ENCODE data around the gene SELENOO.

Gene SELENOO, protein sequence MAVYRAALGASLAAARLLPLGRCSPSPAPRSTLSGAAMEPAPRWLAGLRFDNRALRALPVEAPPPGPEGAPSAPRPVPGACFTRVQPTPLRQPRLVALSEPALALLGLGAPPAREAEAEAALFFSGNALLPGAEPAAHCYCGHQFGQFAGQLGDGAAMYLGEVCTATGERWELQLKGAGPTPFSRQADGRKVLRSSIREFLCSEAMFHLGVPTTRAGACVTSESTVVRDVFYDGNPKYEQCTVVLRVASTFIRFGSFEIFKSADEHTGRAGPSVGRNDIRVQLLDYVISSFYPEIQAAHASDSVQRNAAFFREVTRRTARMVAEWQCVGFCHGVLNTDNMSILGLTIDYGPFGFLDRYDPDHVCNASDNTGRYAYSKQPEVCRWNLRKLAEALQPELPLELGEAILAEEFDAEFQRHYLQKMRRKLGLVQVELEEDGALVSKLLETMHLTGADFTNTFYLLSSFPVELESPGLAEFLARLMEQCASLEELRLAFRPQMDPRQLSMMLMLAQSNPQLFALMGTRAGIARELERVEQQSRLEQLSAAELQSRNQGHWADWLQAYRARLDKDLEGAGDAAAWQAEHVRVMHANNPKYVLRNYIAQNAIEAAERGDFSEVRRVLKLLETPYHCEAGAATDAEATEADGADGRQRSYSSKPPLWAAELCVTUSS

DNA sequence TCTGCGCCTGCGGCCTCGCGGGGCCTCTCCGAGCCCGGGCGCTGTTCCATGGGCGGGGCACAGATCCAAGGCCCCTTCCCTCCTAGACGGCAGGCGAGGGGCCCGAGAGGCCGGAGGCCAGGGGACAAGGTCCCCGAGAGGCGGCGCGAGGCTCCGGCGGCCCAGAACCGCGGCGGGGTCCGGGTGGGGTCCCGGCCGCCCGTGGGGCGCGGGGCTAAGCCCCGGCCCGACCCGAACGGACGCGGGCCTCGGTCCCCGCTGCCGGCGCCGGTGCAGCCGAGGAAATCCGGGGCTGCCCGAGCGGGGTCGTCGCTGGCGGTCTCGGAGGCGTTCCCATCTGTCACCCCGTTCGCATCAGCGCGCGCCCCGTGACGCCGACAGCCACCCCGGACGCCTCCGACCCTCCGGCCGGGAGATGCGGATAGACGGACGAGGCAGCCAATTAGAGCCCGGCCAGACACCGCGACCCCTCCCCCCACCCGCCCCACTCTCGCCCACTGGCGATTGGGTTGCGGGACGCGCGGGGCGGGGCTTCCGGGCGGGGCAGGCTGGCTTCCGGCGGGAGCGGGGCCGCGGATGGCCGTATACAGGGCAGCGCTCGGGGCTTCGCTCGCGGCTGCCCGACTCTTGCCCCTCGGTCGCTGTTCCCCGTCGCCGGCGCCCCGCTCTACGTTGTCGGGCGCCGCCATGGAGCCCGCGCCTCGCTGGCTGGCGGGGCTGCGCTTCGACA, at the start of gene SELENOO:
TSS of gene SELENOO (plus strand) at position 551 of the 730 bp plus-strand sequence. CDS start at position 577, 26 bp downstream.
- peaks cover 11% of the 10 kb centered on the region for H3K36me3 ChIP-seq (ENCODE audit: insufficient read depth, low read length)
- H3K9me3 ChIP-seq (ENCODE audit: low read length), result no peaks in the 10 kb centered on the region
- H3K27me3 ChIP-seq (ENCODE audit: control insufficient read depth in 1 of 2, insufficient read depth in 2 of 2, low read length in 2 of 2), result no peaks in the 10 kb centered on the region
- peak within 1 kb of the TSS; percentile 58 for H3K27ac ChIP-seq (ENCODE audit: low read depth, low read length)
- H3K4me1 ChIP-seq (ENCODE audit: insufficient read depth, low read length), result peaks cover 17% of the 10 kb centered on the region
- H3K4me3 ChIP-seq (ENCODE audit: low read depth in 1 of 2, low read length in 2 of 2), result peak within 1 kb of the TSS; percentile 63 to 74
- H3K9ac ChIP-seq (ENCODE audit: low read length), result peak within 1 kb of the TSS; percentile 49

DNA sequence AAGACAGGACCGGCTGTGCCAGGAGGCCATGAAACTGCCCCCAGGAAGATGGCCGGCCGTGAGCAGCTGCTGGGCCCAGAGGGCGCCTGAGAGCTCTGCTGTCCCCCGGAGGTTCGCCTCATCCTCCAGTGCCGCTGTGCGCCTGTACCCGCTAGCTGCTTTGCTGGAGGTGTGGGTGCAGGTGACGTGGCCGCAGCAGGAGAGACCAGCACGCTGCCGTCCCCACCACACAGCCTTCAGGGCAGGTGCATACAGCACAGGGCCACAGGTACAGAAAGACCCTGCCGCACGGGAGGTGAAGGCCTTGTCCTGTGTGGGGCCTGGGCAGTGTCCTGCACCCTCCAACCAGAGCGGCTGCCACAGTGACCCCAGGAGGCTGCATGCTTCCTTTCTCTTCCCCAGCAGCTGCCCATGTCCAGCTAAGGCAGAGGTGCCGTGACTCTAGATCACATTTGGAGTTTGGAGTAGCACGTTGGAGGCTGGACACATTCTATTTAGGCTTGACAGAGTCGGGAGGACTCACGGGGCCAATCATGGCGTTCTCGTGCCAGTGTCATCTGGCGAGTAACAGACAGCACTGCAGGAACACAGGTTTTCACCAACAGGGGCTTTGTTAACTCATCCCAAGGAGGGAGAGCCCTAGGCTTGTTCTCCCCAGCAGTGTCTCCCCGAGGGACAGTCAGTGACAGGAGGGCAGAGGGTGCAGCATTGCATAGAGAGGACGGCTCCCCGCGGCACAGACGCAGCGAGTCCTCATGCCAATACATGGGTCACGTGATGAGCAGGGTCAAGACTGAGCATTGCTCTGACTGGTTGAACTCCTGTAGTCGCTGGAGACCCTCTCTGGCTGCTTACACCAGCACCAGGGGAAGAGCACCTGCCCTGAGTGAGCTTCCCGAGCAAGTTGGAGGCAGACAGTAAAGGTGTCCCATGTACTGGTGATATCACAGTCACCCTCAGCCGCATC, 49.0 kb upstream of the SELENOO start:
- Histone ChIP-seq H3K4me1 (ENCODE audit: insufficient read depth, low read length) (no peaks in the 10 kb centered on the region), H3K27me3 (ENCODE audit: control insufficient read depth in 1 of 2, insufficient read depth in 2 of 2, low read length in 2 of 2) (no peaks in the 10 kb centered on the region), H3K27ac (ENCODE audit: low read depth, low read length) (no peak overlapping the region), H3K36me3 (ENCODE audit: insufficient read depth, low read length) (no peaks in the 10 kb centered on the region), H3K9ac (ENCODE audit: low read length) (no peak overlapping the region), H3K9me3 (ENCODE audit: low read length) (no peaks in the 10 kb centered on the region), H3K4me3 (ENCODE audit: low read depth in 1 of 2, low read length in 2 of 2) (no peak overlapping the region)

DNA sequence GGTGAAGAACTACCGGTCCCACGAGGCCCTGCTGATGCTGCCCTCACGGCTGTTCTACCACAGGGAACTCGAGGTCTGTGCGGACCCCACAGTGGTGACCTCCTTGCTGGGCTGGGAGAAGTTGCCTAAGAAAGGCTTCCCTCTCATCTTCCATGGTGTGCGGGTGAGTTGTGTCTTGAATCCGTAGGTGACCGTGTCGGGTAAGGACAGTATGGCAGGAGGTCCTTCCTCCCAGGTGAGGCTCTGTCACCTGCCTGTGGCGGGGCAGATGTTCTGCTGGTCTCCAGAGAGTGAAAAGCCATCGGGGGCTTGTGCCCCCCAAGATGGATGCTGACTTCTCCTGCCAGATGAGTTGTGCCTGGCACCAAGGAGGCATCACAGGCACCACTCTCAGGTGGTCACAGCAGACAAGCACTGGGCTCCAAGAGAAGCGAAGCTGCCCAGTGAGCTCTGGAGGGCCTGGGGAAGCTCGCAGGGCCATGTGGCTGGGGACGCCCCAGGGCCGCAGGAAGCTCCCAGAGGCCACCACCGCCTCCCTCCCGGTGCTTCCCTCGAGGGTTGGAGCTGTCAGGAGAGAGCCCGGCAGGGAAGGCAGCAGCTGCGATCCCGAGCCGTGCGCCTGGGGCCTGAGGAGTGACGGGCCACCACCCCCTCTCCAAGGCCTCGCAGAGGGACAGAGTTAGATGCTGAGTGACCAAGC, 47.6 kb upstream of the SELENOO start:
- H3K36me3 ChIP-seq (ENCODE audit: insufficient read depth, low read length), result no peaks in the 10 kb centered on the region
- H3K9ac ChIP-seq (ENCODE audit: low read length), result no peak overlapping the region
- no peak overlapping the region for H3K4me3 ChIP-seq (ENCODE audit: low read depth in 1 of 2, low read length in 2 of 2)
- H3K27me3 ChIP-seq (ENCODE audit: control insufficient read depth in 1 of 2, insufficient read depth in 2 of 2, low read length in 2 of 2), result no peaks in the 10 kb centered on the region
- no peaks in the 10 kb centered on the region for H3K9me3 ChIP-seq (ENCODE audit: low read length)
- no peak overlapping the region for H3K27ac ChIP-seq (ENCODE audit: low read depth, low read length)
- no peaks in the 10 kb centered on the region for H3K4me1 ChIP-seq (ENCODE audit: insufficient read depth, low read length)

DNA sequence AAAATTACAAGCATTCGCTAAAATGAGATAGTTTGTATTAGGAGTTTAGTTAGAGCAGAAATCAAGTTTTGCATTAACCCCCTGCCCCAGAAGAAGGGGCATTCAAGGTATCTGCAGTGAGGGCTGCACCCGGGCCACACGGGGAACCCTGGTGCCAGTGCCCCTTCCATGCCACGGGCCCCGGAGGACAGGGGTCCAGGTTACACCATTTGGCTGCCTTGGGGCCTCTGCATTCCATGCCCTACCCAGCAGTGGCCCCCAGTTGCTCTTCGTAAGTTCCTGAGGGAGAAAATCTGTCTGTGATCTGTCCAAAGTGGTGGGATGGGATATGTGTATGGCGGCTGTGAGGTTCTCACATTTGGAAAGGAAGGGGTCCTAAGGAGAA, 47.1 kb upstream of the SELENOO start:
- H3K27me3 ChIP-seq (ENCODE audit: control insufficient read depth in 1 of 2, insufficient read depth in 2 of 2, low read length in 2 of 2), result no peaks in the 10 kb centered on the region
- no peak overlapping the region for H3K27ac ChIP-seq (ENCODE audit: low read depth, low read length)
- H3K36me3 ChIP-seq (ENCODE audit: insufficient read depth, low read length), result no peaks in the 10 kb centered on the region
- no peak overlapping the region for H3K4me3 ChIP-seq (ENCODE audit: low read depth in 1 of 2, low read length in 2 of 2)
- no peaks in the 10 kb centered on the region for H3K9me3 ChIP-seq (ENCODE audit: low read length)
- H3K9ac ChIP-seq (ENCODE audit: low read length), result no peak overlapping the region
- H3K4me1 ChIP-seq (ENCODE audit: insufficient read depth, low read length), result no peaks in the 10 kb centered on the region

DNA sequence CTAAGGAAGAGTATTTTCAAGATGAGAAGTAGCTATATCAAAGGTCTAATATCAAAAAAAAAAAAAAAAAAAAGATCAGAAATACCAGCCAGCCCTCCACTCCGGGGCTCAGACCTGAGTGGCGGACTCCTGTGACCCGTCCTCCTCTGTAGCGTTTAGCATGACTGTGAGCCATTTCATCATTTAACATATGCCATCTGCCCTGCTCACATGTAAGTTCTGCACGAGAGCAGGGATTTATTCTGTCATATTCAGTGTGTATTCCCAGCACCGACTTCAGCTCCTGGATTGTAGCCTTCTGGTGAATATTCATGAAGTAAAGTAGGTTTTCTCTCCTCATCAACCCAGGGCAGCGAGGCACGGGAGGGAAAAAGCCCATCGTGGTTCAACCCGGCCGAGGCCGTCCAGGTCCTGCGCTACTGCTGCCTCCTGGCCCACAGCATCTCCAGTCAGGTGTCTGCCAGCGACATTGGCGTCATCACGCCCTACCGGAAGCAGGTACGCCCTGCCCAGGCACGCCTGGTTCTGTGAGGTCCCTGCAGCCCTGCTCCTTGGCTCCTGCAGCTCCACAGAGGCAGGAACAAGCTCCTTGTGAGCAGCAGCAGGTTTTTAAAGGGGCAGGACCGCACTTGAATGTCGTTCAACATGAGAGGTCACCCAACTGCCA, 43.0 kb upstream of the SELENOO start:
- Histone ChIP-seq H3K36me3 (ENCODE audit: insufficient read depth, low read length) (no peaks in the 10 kb centered on the region), H3K9ac (ENCODE audit: low read length) (no peak overlapping the region), H3K27ac (ENCODE audit: low read depth, low read length) (no peak overlapping the region), H3K4me3 (ENCODE audit: low read depth in 1 of 2, low read length in 2 of 2) (no peak overlapping the region), H3K4me1 (ENCODE audit: insufficient read depth, low read length) (no peaks in the 10 kb centered on the region), H3K9me3 (ENCODE audit: low read length) (no peaks in the 10 kb centered on the region), H3K27me3 (ENCODE audit: control insufficient read depth in 1 of 2, insufficient read depth in 2 of 2, low read length in 2 of 2) (no peaks in the 10 kb centered on the region)

DNA sequence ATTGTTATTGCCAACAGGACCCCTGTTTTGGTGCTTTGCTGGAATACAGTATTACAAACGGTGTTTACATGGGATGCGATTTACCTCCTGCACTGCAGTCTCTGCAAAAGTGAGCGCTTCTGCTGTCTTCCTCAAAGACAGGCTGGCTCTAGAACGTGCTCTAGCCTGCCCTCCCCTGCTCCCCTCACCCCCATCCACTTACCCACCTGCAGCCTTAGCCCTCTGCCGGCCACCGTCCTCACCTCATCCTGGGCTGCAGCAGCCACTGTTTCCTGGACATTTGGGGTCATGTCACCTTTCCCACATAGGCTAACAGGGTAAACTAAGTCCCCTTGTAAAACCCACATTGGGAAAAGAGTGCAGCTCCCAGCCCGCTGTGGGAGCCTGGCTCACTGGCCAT, 39.9 kb upstream of the SELENOO start:
- H3K27me3 ChIP-seq (ENCODE audit: control insufficient read depth in 1 of 2, insufficient read depth in 2 of 2, low read length in 2 of 2), result no peaks in the 10 kb centered on the region
- no peaks in the 10 kb centered on the region for H3K36me3 ChIP-seq (ENCODE audit: insufficient read depth, low read length)

DNA sequence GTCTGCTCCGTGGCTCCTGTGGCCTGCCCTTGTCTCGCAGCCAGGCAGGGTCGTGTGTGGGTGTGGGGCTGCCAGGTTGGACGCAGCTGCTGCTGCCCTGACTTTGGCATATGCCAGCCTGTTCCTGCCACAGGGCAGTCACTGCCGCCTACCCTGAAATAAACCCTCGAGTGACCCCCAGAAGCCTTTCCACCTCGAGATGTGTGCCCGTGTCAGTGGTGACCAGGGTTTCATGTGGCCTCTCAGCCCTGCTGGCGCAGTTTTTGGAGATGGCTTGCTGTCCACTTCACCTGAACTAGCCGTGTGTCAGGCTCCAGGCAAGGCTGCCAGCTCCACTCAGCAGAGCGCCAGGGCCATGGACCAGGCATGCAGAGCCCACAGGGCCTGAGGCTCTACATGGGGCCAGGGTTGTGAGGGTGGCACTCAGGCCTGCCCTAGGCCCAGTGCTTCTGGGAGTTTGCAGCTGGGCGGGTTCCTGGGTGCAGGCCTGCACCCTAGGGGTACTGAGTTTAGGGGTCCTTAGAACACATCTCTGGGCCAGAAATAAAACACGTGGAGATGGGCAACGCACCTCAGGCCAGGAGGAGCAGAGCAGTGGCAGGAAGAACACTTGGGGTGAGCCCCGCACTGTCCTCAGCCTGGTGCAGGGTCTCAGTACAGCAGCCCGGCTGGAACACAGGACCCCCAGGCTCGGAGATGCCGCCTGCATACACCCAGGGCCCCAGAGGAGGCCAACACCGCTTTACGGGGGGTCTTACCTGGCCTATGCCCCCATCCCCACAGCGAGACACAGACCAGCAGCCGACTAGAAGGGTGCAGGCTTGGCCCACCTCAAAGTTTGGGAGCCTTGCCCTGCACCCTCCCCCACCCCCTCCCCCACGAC, 39.1 kb upstream of the SELENOO start:
- H3K9me3 ChIP-seq (ENCODE audit: low read length), result no peaks in the 10 kb centered on the region
- no peak overlapping the region for H3K9ac ChIP-seq (ENCODE audit: low read length)
- H3K4me3 ChIP-seq (ENCODE audit: low read depth in 1 of 2, low read length in 2 of 2), result no peak overlapping the region
- H3K27me3 ChIP-seq (ENCODE audit: control insufficient read depth in 1 of 2, insufficient read depth in 2 of 2, low read length in 2 of 2), result no peaks in the 10 kb centered on the region
- H3K4me1 ChIP-seq (ENCODE audit: insufficient read depth, low read length), result no peaks in the 10 kb centered on the region
- no peaks in the 10 kb centered on the region for H3K36me3 ChIP-seq (ENCODE audit: insufficient read depth, low read length)
- no peak overlapping the region for H3K27ac ChIP-seq (ENCODE audit: low read depth, low read length)

More for the DNA sequence above, 39.9 kb upstream of the SELENOO start:
- Histone ChIP-seq H3K27ac (ENCODE audit: low read depth, low read length) (no peak overlapping the region), H3K4me1 (ENCODE audit: insufficient read depth, low read length) (no peaks in the 10 kb centered on the region), H3K9ac (ENCODE audit: low read length) (no peak overlapping the region), H3K4me3 (ENCODE audit: low read depth in 1 of 2, low read length in 2 of 2) (no peak overlapping the region), H3K9me3 (ENCODE audit: low read length) (no peaks in the 10 kb centered on the region)

DNA sequence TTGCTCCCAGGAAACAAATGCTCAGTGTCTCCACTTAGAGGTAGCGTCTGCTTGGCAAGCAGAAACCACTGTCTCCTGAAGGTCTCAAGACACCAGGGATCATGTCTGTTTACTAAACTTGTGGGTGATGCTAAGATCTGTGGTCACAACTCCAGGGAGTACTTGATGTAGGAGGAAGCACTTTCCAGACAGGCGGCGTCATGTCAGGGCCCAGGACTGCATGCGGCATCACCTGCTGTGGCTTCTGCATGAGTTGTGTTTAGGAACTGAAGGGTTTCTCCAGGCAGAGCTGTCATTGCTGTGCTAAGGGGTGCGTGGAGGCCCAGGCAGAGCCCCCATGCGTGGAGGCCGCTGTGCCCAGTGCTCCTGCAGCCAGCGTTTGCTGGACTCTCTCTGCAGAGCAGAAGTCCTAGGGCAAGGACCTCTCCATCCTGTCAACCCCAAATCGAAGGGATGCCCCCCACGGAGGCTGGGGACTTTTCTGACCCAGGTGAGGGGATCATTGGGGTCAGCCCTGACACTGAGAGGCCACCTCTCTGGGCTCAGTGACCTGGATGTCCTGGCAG, 38.3 kb upstream of the SELENOO start:
- H3K4me1 ChIP-seq (ENCODE audit: insufficient read depth, low read length), result no peaks in the 10 kb centered on the region
- no peaks in the 10 kb centered on the region for H3K36me3 ChIP-seq (ENCODE audit: insufficient read depth, low read length)
- H3K9me3 ChIP-seq (ENCODE audit: low read length), result no peaks in the 10 kb centered on the region
- H3K9ac ChIP-seq (ENCODE audit: low read length), result no peak overlapping the region
- H3K27me3 ChIP-seq (ENCODE audit: control insufficient read depth in 1 of 2, insufficient read depth in 2 of 2, low read length in 2 of 2), result no peaks in the 10 kb centered on the region
- no peak overlapping the region for H3K27ac ChIP-seq (ENCODE audit: low read depth, low read length)
- no peak overlapping the region for H3K4me3 ChIP-seq (ENCODE audit: low read depth in 1 of 2, low read length in 2 of 2)

DNA sequence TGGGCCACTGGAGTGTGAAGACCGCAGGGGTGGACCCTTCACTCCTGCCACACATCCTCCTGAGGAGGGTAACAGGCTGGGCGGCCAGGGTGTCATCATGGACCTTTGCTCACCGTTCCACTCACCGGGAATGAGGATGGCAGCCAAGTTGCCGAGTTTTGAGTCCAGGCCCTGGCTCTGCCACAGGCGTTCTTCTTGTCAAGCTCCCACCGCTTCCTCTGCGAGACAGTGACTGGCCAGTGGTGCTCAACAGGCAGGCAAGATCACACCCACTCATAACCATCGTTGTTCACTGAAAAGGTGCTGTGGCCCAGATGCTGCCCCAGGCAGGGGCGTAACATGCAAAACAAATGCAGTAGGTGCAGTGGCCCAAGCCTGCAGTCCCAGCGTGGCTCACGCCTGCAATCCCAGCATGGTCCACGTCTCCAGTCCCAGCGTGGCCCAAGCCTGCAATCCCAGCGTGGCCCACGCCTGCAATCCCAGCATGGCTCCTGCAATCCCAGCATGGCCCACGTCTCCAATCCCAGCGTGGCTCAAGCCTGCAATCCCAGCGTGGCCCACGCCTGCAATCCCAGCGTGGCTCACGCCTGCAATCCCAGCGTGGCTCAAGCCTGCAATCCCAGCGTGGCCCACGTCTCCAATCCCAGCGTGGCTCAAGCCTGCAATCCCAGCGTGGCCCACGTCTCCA, 35.2 kb upstream of the SELENOO start:
- Histone ChIP-seq H3K9ac (ENCODE audit: low read length) (no peak overlapping the region), H3K4me3 (ENCODE audit: low read depth in 1 of 2, low read length in 2 of 2) (no peak overlapping the region), H3K27ac (ENCODE audit: low read depth, low read length) (no peak overlapping the region), H3K36me3 (ENCODE audit: insufficient read depth, low read length) (no peaks in the 10 kb centered on the region), H3K4me1 (ENCODE audit: insufficient read depth, low read length) (no peaks in the 10 kb centered on the region), H3K27me3 (ENCODE audit: control insufficient read depth in 1 of 2, insufficient read depth in 2 of 2, low read length in 2 of 2) (peaks cover 6 to 7% of the 10 kb centered on the region in 2 donors), H3K9me3 (ENCODE audit: low read length) (no peaks in the 10 kb centered on the region)

Measured in muscle layer of colon (tissue), 2 donors.